Measurements from ENCODE around the gene CCDC102B.

The CCDC102B gene

GRCh38 chr18:68922392-68922791, 124.5 kb downstream of the CCDC102B start:
- H3K9me3 ChIP-seq (ENCODE audit: control extremely low read depth in 1 of 5, control insufficient read depth in 4 of 5, insufficient read depth in 2 of 5, low read depth in 1 of 5, low read length in 4 of 5): no peaks in the 10 kb centered on the region
- 91% methylated on average over 3 of the region's 3 CpGs for WGBS (ENCODE audit: insufficient coverage)
- ChIA-PET POLR2A (no interaction called here), CTCF (no interaction called here)
- no peak overlapping the region for H3K4me3 ChIP-seq (ENCODE audit: control insufficient read depth in 1 of 7, extremely low read depth in 1 of 7, insufficient read depth in 4 of 7, low read depth in 2 of 7, low read length in 6 of 7)
- H3K36me3 ChIP-seq (ENCODE audit: control insufficient read depth in 4 of 4, insufficient read depth in 4 of 4, low read length in 3 of 4): no peaks in the 10 kb centered on the region
- no peaks in the 10 kb centered on the region for H3K27me3 ChIP-seq (replicated peaks in 2 of 5; ENCODE audit: control insufficient read depth in 4 of 5, insufficient read depth in 5 of 5, low read length in 4 of 5)
- no peak overlapping the region for H3K27ac ChIP-seq (ENCODE audit: insufficient read depth in 1 of 2, low read depth in 1 of 2, low read length in 2 of 2, poor library complexity in 1 of 2, severe bottlenecking in 2 of 2)
- DNase-seq: no peak
- H3K4me1 ChIP-seq (ENCODE audit: control extremely low read depth in 1 of 4, control insufficient read depth in 4 of 4, insufficient read depth in 4 of 4, low read length in 3 of 4): no peaks in the 10 kb centered on the region

GRCh38 chr18:68925268-68925667, 127.4 kb downstream of the CCDC102B start:
- Histone ChIP-seq H3K9me3 (ENCODE audit: control extremely low read depth in 1 of 5, control insufficient read depth in 4 of 5, insufficient read depth in 2 of 5, low read depth in 1 of 5, low read length in 4 of 5) (no peaks in the 10 kb centered on the region), H3K4me3 (ENCODE audit: control insufficient read depth in 1 of 7, extremely low read depth in 1 of 7, insufficient read depth in 4 of 7, low read depth in 2 of 7, low read length in 6 of 7) (no peak overlapping the region), H3K27ac (ENCODE audit: insufficient read depth in 1 of 2, low read depth in 1 of 2, low read length in 2 of 2, poor library complexity in 1 of 2, severe bottlenecking in 2 of 2) (no peak overlapping the region), H3K36me3 (ENCODE audit: control insufficient read depth in 4 of 4, insufficient read depth in 4 of 4, low read length in 3 of 4) (no peaks in the 10 kb centered on the region), H3K4me1 (ENCODE audit: control extremely low read depth in 1 of 4, control insufficient read depth in 4 of 4, insufficient read depth in 4 of 4, low read length in 3 of 4) (no peaks in the 10 kb centered on the region), H3K27me3 (replicated peaks in 2 of 5; ENCODE audit: control insufficient read depth in 4 of 5, insufficient read depth in 5 of 5, low read length in 4 of 5) (no peaks in the 10 kb centered on the region)
- CTCF ChIA-PET: no interaction called here
- DNase-seq: no peak
- WGBS (ENCODE audit: insufficient coverage): no CpG with 5 or more reads among the region's 1 CpG
- POLR2A ChIA-PET: interaction anchor here (0.6 kb wide), 1 partner anchor 1644 kb away, joined by 5 read pairs; no protein-coding TSS in a partner anchor

GRCh38 chr18:68928762-68929675, 131.1 kb downstream of the CCDC102B start:
- no peaks in the 10 kb centered on the region for H3K9me3 ChIP-seq (ENCODE audit: control extremely low read depth in 1 of 5, control insufficient read depth in 4 of 5, insufficient read depth in 2 of 5, low read depth in 1 of 5, low read length in 4 of 5)
- H3K36me3 ChIP-seq (ENCODE audit: control insufficient read depth in 4 of 4, insufficient read depth in 4 of 4, low read length in 3 of 4): no peaks in the 10 kb centered on the region
- no peak overlapping the region for H3K4me3 ChIP-seq (ENCODE audit: control insufficient read depth in 1 of 7, extremely low read depth in 1 of 7, insufficient read depth in 4 of 7, low read depth in 2 of 7, low read length in 6 of 7)
- no peaks in the 10 kb centered on the region for H3K27me3 ChIP-seq (replicated peaks in 2 of 5; ENCODE audit: control insufficient read depth in 4 of 5, insufficient read depth in 5 of 5, low read length in 4 of 5)
- WGBS (ENCODE audit: insufficient coverage): 98% methylated on average over 6 of the region's 6 CpGs
- DNase-seq: no peak
- POLR2A ChIA-PET: no interaction called here
- H3K27ac ChIP-seq (ENCODE audit: insufficient read depth in 1 of 2, low read depth in 1 of 2, low read length in 2 of 2, poor library complexity in 1 of 2, severe bottlenecking in 2 of 2): no peak overlapping the region
- CTCF ChIA-PET: no interaction called here
- H3K4me1 ChIP-seq (ENCODE audit: control extremely low read depth in 1 of 4, control insufficient read depth in 4 of 4, insufficient read depth in 4 of 4, low read length in 3 of 4): no peaks in the 10 kb centered on the region

GRCh38 chr18:68935686-68936085, 137.8 kb downstream of the CCDC102B start:
- H3K9me3 ChIP-seq (ENCODE audit: control extremely low read depth in 1 of 5, control insufficient read depth in 4 of 5, insufficient read depth in 2 of 5, low read depth in 1 of 5, low read length in 4 of 5): no peaks in the 10 kb centered on the region
- DNase-seq: no peak
- no peak overlapping the region for H3K27ac ChIP-seq (ENCODE audit: insufficient read depth in 1 of 2, low read depth in 1 of 2, low read length in 2 of 2, poor library complexity in 1 of 2, severe bottlenecking in 2 of 2)
- no peaks in the 10 kb centered on the region for H3K36me3 ChIP-seq (ENCODE audit: control insufficient read depth in 4 of 4, insufficient read depth in 4 of 4, low read length in 3 of 4)
- POLR2A ChIA-PET: no interaction called here
- no peaks in the 10 kb centered on the region for H3K4me1 ChIP-seq (ENCODE audit: control extremely low read depth in 1 of 4, control insufficient read depth in 4 of 4, insufficient read depth in 4 of 4, low read length in 3 of 4)
- H3K27me3 ChIP-seq (replicated peaks in 2 of 5; ENCODE audit: control insufficient read depth in 4 of 5, insufficient read depth in 5 of 5, low read length in 4 of 5): no peaks in the 10 kb centered on the region
- CTCF ChIA-PET: no interaction called here
- H3K4me3 ChIP-seq (ENCODE audit: control insufficient read depth in 1 of 7, extremely low read depth in 1 of 7, insufficient read depth in 4 of 7, low read depth in 2 of 7, low read length in 6 of 7): no peak overlapping the region

- Histone ChIP-seq H3K27me3 (replicated peaks in 2 of 5; ENCODE audit: control insufficient read depth in 4 of 5, insufficient read depth in 5 of 5, low read length in 4 of 5) (no peaks in the 10 kb centered on the region), H3K9me3 (ENCODE audit: control extremely low read depth in 1 of 5, control insufficient read depth in 4 of 5, insufficient read depth in 2 of 5, low read depth in 1 of 5, low read length in 4 of 5) (no peaks in the 10 kb centered on the region), H3K36me3 (ENCODE audit: control insufficient read depth in 4 of 4, insufficient read depth in 4 of 4, low read length in 3 of 4) (no peaks in the 10 kb centered on the region), H3K27ac (ENCODE audit: insufficient read depth in 1 of 2, low read depth in 1 of 2, low read length in 2 of 2, poor library complexity in 1 of 2, severe bottlenecking in 2 of 2) (no peak overlapping the region), H3K4me3 (ENCODE audit: control insufficient read depth in 1 of 7, extremely low read depth in 1 of 7, insufficient read depth in 4 of 7, low read depth in 2 of 7, low read length in 6 of 7) (no peak overlapping the region), H3K4me1 (ENCODE audit: control extremely low read depth in 1 of 4, control insufficient read depth in 4 of 4, insufficient read depth in 4 of 4, low read length in 3 of 4) (no peaks in the 10 kb centered on the region)
- no peak for DNase-seq
- ChIA-PET POLR2A (no interaction called here), CTCF (no interaction called here)
- WGBS (ENCODE audit: insufficient coverage): 84% methylated on average over 3 of the region's 4 CpGs
Measured at GRCh38 chr18:68937029-68937599, 139.2 kb downstream of the CCDC102B start.

- no peak for DNase-seq
- POLR2A ChIA-PET: no interaction called here
- Histone ChIP-seq H3K36me3 (ENCODE audit: control insufficient read depth in 4 of 4, insufficient read depth in 4 of 4, low read length in 3 of 4) (no peaks in the 10 kb centered on the region), H3K4me3 (ENCODE audit: control insufficient read depth in 1 of 7, extremely low read depth in 1 of 7, insufficient read depth in 4 of 7, low read depth in 2 of 7, low read length in 6 of 7) (no peak overlapping the region), H3K4me1 (ENCODE audit: control extremely low read depth in 1 of 4, control insufficient read depth in 4 of 4, insufficient read depth in 4 of 4, low read length in 3 of 4) (no peaks in the 10 kb centered on the region), H3K27ac (ENCODE audit: insufficient read depth in 1 of 2, low read depth in 1 of 2, low read length in 2 of 2, poor library complexity in 1 of 2, severe bottlenecking in 2 of 2) (no peak overlapping the region), H3K27me3 (replicated peaks in 2 of 5; ENCODE audit: control insufficient read depth in 4 of 5, insufficient read depth in 5 of 5, low read length in 4 of 5) (no peaks in the 10 kb centered on the region), H3K9me3 (ENCODE audit: control extremely low read depth in 1 of 5, control insufficient read depth in 4 of 5, insufficient read depth in 2 of 5, low read depth in 1 of 5, low read length in 4 of 5) (no peaks in the 10 kb centered on the region)
- no CpG with 5 or more reads among the region's 2 CpGs for WGBS (ENCODE audit: insufficient coverage)
- CTCF ChIA-PET: no interaction called here
Measured at GRCh38 chr18:68940039-68940438, 142.2 kb downstream of the CCDC102B start.

GRCh38 chr18:68940754-68941153, 142.9 kb downstream of the CCDC102B start:
- CTCF ChIA-PET: no interaction called here
- Histone ChIP-seq H3K36me3 (ENCODE audit: control insufficient read depth in 4 of 4, insufficient read depth in 4 of 4, low read length in 3 of 4) (no peaks in the 10 kb centered on the region), H3K27me3 (replicated peaks in 2 of 5; ENCODE audit: control insufficient read depth in 4 of 5, insufficient read depth in 5 of 5, low read length in 4 of 5) (no peaks in the 10 kb centered on the region), H3K4me1 (ENCODE audit: control extremely low read depth in 1 of 4, control insufficient read depth in 4 of 4, insufficient read depth in 4 of 4, low read length in 3 of 4) (no peaks in the 10 kb centered on the region), H3K4me3 (ENCODE audit: control insufficient read depth in 1 of 7, extremely low read depth in 1 of 7, insufficient read depth in 4 of 7, low read depth in 2 of 7, low read length in 6 of 7) (no peak overlapping the region), H3K27ac (ENCODE audit: insufficient read depth in 1 of 2, low read depth in 1 of 2, low read length in 2 of 2, poor library complexity in 1 of 2, severe bottlenecking in 2 of 2) (no peak overlapping the region), H3K9me3 (ENCODE audit: control extremely low read depth in 1 of 5, control insufficient read depth in 4 of 5, insufficient read depth in 2 of 5, low read depth in 1 of 5, low read length in 4 of 5) (no peaks in the 10 kb centered on the region)
- POLR2A ChIA-PET: no interaction called here
- no peak for DNase-seq

Data from common myeloid progenitor, CD34-positive (primary cell).